DOHH2 (cell line): ENCODE results near the gene SART1.

ENCODE experiments used
- H3F3A ChIP-seq: fragments of 200-600 bp; sonication (generic), shearing (Covaris generic); 2 replicates; pipeline ENCODE4 v1.6.0; 2016; ENCODE audit warnings: antibody characterized with exemption, mild to moderate bottlenecking; ENCODE audit not compliant: control insufficient read depth, insufficient read depth
- H3K27ac ChIP-seq: fragments of 200-600 bp; sonication (generic); 2 replicates; pipeline ENCODE4 v1.5.1; 2014; ENCODE audit warnings: low read depth, mild to moderate bottlenecking, low read length, moderate library complexity
- H3K27me3 ChIP-seq: fragments of 200-600 bp; sonication (generic); 2 replicates; pipeline ENCODE4 v1.6.1; 2014; ENCODE audit warnings: mild to moderate bottlenecking, low read length, mixed read lengths; ENCODE audit not compliant: control insufficient read depth
- H3K36me3 ChIP-seq: fragments of 200-600 bp; sonication (generic); 2 replicates; pipeline ENCODE4 v1.6.1; 2014; ENCODE audit warnings: mild to moderate bottlenecking, low read length, moderate library complexity, mixed read lengths; ENCODE audit not compliant: control insufficient read depth
- H3K4me1 ChIP-seq: fragments of 200-600 bp; sonication (generic); 2 replicates; pipeline ENCODE4 v1.6.1; 2014; ENCODE audit warnings: mild to moderate bottlenecking, low read length, mixed read lengths; ENCODE audit not compliant: control insufficient read depth
- H3K4me2 ChIP-seq: fragments of 200-600 bp; sonication (generic); 2 replicates; pipeline ENCODE4 v1.6.0; 2014; ENCODE audit warnings: mild to moderate bottlenecking, low read length, moderate library complexity
- H3K4me3 ChIP-seq: fragments of 200-600 bp; sonication (generic); 2 replicates; pipeline ENCODE4 v1.5.1; 2014; ENCODE audit warnings: mild to moderate bottlenecking, low read length, mixed read lengths
- H3K79me2 ChIP-seq: fragments of 200-600 bp; sonication (generic); 2 replicates; pipeline ENCODE4 v1.6.1; 2014; ENCODE audit warnings: mild to moderate bottlenecking, low read length, mixed read lengths; ENCODE audit not compliant: control insufficient read depth
- H3K9me2 ChIP-seq: fragments of 200-600 bp; sonication (generic); replicated peaks from 2 replicates; pipeline ENCODE4 v1.6.1; 2014; ENCODE audit warnings: mild to moderate bottlenecking, low read length, mixed read lengths; ENCODE audit not compliant: control insufficient read depth
- H3K9me3 ChIP-seq: fragments of 200-600 bp; sonication (generic); 2 replicates; pipeline ENCODE4 v1.6.1; 2014; ENCODE audit warnings: antibody characterized with exemption, low read length, mixed read lengths; ENCODE audit not compliant: control insufficient read depth, insufficient read depth
- H4K20me1 ChIP-seq: fragments of 200-600 bp; sonication (generic); 2 replicates; pipeline ENCODE4 v1.6.0; 2014; ENCODE audit warnings: low read depth, mild to moderate bottlenecking, antibody characterized with exemption, low read length, moderate library complexity; ENCODE audit not compliant: control insufficient read depth, insufficient read depth
- EZH2phosphoT487 ChIP-seq: fragments of 200-600 bp; sonication (generic); IDR thresholded peaks from 2 replicates; pipeline ENCODE4 v1.6.1; 2017; ENCODE audit warnings: borderline replicate concordance, mild to moderate bottlenecking, antibody characterized with exemption, low read length, moderate library complexity, mixed read lengths
- TF ChIP-seq, protein P1 (sequence below): fragments of 200-600 bp; sonication (generic); IDR thresholded peaks from one replicate; pipeline ENCODE4 v1.5.1; 2014; ENCODE audit warnings: antibody characterized with exemption, mild to moderate bottlenecking, low read depth, low read length; ENCODE audit not compliant: poor library complexity, severe bottlenecking

SART1 gene

DNA sequence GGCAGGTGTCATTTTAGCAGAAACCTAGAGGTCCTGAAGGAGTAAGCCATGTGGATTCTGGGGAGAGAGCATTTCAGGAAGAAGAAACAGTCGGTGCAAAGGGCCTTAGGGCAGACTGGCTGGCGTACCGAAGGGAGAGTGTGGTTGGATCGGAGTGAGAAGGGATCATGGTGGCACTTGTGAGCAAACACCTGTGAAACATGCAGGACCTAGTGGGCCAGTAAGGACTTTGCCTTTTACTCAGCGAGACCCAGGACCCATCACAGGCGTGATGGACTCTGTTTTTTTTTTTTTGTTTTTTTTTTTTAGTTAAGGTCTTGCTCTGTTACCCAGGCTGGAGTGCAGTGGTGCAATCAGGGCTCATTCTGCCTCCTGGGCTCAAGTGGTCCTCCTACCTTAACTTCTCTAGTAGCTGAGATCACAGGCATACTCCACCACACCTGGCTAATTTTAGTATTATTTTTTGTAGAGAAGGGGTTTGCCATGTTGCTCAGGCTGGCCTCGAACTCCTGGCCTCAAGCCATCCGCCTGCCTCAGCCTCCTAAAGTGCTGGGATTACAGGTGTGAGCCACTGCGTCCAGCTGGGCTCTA lies 19.7 kb upstream of the SART1 start:
- Histone ChIP-seq H3K4me3 (no peak overlapping the region), H3K79me2 (no peaks in the 10 kb centered on the region), H3K27ac (no peak overlapping the region), H4K20me1 (no peaks in the 10 kb centered on the region), H3K27me3 (peaks cover 18% of the 10 kb centered on the region; the same call in 1 of the 2 replicates), H3K9me2 (no peaks in the 10 kb centered on the region), H3K9me3 (no peaks in the 10 kb centered on the region), H3K4me2 (no peak overlapping the region), H3F3A (no peaks in the 10 kb centered on the region), H3K36me3 (no peaks in the 10 kb centered on the region), H3K4me1 (no peaks in the 10 kb centered on the region)
- TF ChIP-seq, protein P1, sequence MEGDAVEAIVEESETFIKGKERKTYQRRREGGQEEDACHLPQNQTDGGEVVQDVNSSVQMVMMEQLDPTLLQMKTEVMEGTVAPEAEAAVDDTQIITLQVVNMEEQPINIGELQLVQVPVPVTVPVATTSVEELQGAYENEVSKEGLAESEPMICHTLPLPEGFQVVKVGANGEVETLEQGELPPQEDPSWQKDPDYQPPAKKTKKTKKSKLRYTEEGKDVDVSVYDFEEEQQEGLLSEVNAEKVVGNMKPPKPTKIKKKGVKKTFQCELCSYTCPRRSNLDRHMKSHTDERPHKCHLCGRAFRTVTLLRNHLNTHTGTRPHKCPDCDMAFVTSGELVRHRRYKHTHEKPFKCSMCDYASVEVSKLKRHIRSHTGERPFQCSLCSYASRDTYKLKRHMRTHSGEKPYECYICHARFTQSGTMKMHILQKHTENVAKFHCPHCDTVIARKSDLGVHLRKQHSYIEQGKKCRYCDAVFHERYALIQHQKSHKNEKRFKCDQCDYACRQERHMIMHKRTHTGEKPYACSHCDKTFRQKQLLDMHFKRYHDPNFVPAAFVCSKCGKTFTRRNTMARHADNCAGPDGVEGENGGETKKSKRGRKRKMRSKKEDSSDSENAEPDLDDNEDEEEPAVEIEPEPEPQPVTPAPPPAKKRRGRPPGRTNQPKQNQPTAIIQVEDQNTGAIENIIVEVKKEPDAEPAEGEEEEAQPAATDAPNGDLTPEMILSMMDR = no peak
- no peak for TF ChIP-seq EZH2phosphoT487

GRCh38 chr11:65942531-65942930 lies 19.0 kb upstream of the SART1 start:
- TF ChIP-seq, protein P1 = no peak
- no peak for TF ChIP-seq EZH2phosphoT487

DNA sequence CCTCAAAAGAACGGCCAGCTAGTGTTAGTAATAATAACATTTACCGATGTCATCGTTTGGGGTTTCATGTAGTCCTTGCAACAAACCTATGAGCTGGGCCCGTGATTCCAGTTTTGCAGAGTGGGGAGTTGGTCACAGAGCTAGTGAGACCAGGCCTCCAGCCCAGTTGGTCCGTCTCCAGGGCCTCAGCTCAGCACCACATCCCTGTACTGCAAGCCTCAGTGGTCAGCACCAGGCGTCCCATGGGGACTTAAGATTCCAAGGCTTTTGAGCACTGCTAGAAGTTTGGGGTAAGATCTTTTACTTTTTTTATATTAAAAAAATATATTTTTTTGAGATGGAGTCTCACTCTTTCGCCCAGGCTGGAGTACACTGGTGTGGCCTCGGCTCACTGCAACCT lies 17.3 kb upstream of the SART1 start:
- no peak overlapping the region for H3K27ac ChIP-seq
- H3K79me2 ChIP-seq = no peaks in the 10 kb centered on the region
- H3K9me3 ChIP-seq = no peaks in the 10 kb centered on the region
- H3K27me3 ChIP-seq = peaks cover 12% of the 10 kb centered on the region; the same call in 1 of the 2 replicates
- no peaks in the 10 kb centered on the region for H3K9me2 ChIP-seq
- TF ChIP-seq EZH2phosphoT487 = no peak
- TF ChIP-seq, protein P1 = no peak
- no peak overlapping the region for H3K4me3 ChIP-seq
- no peaks in the 10 kb centered on the region for H4K20me1 ChIP-seq
- no peaks in the 10 kb centered on the region for H3K36me3 ChIP-seq
- no peaks in the 10 kb centered on the region for H3F3A ChIP-seq
- no peak overlapping the region for H3K4me2 ChIP-seq
- no peaks in the 10 kb centered on the region for H3K4me1 ChIP-seq

More at GRCh38 chr11:65942531-65942930, 19.0 kb upstream of the SART1 start:
- H3K9me3 ChIP-seq = no peaks in the 10 kb centered on the region
- no peak overlapping the region for H3K4me2 ChIP-seq
- no peak overlapping the region for H3K27ac ChIP-seq
- no peaks in the 10 kb centered on the region for H4K20me1 ChIP-seq
- H3K4me1 ChIP-seq = no peaks in the 10 kb centered on the region
- H3F3A ChIP-seq = no peaks in the 10 kb centered on the region
- H3K4me3 ChIP-seq = no peak overlapping the region
- no peaks in the 10 kb centered on the region for H3K9me2 ChIP-seq
- H3K36me3 ChIP-seq = no peaks in the 10 kb centered on the region
- H3K79me2 ChIP-seq = no peaks in the 10 kb centered on the region
- H3K27me3 ChIP-seq = peaks cover 18% of the 10 kb centered on the region; the same call in 1 of the 2 replicates

GRCh38 chr11:65944767-65945166 lies 16.8 kb upstream of the SART1 start:
- Histone ChIP-seq H3K4me1 (no peaks in the 10 kb centered on the region), H3K36me3 (no peaks in the 10 kb centered on the region), H3K4me2 (no peak overlapping the region), H3K27me3 (peaks cover 12% of the 10 kb centered on the region; the same call in 1 of the 2 replicates), H3K9me2 (no peaks in the 10 kb centered on the region), H3K9me3 (no peaks in the 10 kb centered on the region), H3K27ac (no peak overlapping the region), H3F3A (no peaks in the 10 kb centered on the region), H3K4me3 (no peak overlapping the region), H3K79me2 (no peaks in the 10 kb centered on the region), H4K20me1 (no peaks in the 10 kb centered on the region)
- no peak for TF ChIP-seq EZH2phosphoT487
- TF ChIP-seq, protein P1 = no peak
